HL-60/S4 treated with phorbol 12-myristate 13-acetate at 8.2 ng/mL for 4 days and 3 days (cell line): ENCODE results near the gene MKX.

ENCODE experiments used
- in situ Hi-C: fragments of 300-500 bp; cut with MboI; formaldehyde crosslinking; loops from 2 replicates; pipeline ENCODE4 v1.15.0; 2022; ENCODE audit warnings: low sequenced_read_pairs

The MKX gene, protein sequence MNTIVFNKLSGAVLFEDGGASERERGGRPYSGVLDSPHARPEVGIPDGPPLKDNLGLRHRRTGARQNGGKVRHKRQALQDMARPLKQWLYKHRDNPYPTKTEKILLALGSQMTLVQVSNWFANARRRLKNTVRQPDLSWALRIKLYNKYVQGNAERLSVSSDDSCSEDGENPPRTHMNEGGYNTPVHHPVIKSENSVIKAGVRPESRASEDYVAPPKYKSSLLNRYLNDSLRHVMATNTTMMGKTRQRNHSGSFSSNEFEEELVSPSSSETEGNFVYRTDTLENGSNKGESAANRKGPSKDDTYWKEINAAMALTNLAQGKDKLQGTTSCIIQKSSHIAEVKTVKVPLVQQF

DNA sequence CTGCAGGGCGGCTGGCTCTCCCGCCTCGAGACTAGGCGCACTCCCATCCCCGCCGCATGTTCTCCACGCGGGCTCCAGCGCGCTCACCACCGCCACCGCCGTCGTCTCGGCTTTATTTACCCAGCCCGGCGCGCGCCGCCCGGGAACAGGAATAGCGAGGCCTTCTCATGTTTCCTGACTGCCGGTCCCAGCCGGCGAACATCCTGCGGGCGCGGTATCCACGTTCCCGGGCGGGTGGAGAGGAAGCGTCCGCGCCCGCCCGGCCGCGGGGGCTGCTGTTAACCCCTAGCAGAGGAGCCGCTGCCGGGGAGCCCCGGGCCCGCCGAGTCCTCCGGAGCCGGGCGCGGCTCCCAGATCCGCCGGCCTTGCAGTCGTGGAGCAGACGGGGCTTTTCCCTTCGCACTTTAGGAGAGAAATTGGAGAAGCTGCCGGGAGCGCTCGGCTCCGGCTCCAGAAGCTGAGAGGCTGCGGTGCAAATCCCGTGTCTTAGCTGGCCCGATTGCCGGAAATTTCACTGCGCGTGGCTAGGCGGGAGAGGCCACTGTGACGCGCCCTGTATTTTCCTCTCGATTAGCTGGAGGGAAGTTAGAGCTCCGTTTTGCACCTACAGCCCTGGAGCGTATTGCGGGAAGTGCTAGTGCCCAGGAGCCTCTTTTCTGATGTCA is at the start of gene MKX:
MKX (minus strand) TSS at position 88 of the 665 bp plus-strand sequence. CDS start 2,404 bp downstream, outside the sequence.
- in situ Hi-C loops = no loop called here

GRCh38 chr10:27794157-27794556 is 48.5 kb upstream of the MKX start:
- in situ Hi-C loops = no loop called here

DNA sequence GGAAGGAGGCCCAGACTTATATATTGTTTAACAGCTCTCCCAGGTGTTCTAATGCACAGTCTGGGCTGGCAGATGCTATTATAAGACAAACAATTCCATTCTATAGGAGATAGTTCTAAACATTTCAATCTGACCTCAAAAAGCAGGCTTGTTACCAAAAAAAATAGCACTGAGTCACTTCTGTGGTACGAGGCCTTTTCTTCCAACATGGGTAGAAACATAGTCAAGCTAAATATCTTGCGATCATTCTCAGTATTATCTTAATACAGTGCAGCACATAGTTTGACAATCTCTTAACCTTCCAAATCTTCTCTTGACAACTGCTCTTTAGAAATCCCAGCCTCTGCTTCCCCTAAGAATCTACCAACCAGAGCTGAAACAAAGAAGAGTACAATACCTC is 46.6 kb upstream of the MKX start:
- in situ Hi-C loops = no loop called here

- in situ Hi-C loops = no loop called here
Observed at GRCh38 chr10:27784272-27784671, 38.7 kb upstream of the MKX start.

DNA sequence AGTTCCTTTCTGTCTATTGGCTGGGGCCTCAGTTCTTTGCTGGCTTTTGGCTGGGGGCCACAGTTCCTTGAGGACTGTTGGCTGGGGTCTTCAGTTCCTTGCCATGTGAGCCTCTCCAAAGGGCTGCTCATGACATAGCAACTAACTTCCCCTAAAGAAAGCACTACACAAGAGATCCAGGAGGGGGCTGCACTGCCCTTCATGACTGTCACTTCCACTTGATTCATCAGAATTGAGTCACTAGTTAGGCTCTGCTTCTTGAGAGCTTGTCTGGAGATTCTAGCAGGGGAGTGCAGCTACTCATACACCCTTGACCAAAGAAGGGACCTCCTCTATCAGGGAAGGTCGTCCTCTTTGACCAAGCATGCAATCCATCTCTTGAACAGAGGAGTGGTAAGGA is 38.0 kb upstream of the MKX start:
- in situ Hi-C loops = no loop called here

DNA sequence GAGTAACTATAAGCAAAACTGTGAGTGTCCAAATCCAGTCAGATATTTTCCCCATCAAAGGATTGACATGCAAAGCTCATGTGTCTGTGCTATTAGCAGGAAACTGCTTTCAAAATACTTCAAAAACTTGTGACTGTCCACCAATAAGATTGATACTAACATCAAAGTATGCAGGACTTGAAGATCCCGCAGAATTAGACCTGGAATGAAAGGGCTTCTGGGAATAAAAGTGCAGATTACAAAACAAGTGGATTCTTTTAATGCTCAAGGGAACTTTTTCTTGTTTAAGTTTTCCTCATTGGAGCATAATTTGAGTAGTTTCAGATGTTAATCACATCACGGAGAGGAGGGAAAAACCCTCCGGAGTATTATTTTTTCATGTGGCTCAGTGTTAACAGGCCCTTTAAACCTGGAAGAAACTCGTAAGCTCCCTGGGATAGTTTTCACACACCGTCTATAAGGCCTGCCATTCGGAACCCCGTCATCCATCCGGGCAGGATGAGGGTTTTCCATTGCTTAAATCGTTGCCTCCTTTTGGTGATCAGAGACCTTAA is 33.9 kb upstream of the MKX start:
- in situ Hi-C loops = no loop called here

DNA sequence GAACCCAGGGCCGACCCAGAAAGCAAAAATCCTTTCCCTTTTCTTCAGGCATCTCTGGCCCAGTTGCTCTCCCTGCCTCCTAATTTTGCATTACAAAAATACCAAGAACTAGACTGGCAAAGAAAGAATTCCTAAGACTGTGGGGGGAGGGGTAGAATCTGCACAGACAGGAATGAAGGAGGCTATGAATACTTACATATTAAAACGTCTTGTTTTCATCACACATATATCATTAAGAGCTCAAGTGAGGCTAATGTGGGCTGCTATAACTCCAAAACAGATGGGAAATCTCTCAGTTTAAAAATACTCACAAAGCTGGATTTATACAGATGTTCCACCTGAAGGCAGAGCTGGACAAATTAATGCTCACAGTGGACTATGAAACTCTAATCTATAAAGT is 29.2 kb upstream of the MKX start:
- in situ Hi-C loops = no loop called here

GRCh38 chr10:27771231-27771630 is 25.6 kb upstream of the MKX start:
- in situ Hi-C loops = no loop called here

GRCh38 chr10:27770181-27770580 is 24.6 kb upstream of the MKX start:
- in situ Hi-C loops = no loop called here

- in situ Hi-C loops = no loop called here
Observed at GRCh38 chr10:27760867-27761266, 15.2 kb upstream of the MKX start.

DNA sequence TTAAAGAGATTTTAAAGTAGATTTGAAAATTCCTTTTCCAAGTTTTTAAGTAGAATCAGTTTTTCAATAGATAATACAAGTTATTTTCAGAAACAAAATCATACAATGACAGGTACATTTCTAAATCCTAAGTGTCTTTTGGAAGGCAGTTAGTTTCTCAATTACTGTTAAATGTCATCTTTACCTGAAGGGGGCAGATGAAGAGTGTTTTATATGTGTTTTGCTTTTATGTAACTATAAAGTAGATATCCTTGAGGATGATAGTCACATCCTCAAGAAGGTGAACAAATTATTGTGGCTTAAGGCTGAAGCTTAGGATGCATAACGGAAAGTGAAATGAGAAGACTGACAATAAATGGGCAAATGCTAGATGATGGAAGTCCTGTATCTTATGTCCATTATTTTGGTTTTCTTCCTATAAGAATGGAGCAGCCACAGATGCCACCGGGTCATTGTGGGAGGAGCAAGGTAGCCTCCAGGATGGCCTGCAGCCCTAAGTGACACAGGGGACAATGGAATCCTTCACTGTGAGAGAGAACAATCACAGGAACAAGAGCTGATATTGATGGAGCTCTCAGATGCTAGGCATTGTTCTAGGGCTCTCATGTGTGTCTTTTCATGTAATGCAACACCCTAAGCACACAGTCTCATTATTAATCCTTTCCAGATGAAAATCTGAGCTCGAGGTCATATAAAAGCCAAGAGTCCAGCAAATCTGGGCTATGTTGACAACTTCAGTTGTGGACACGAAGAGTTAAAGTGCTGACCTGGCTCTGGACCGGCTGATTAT is 14.1 kb upstream of the MKX start:
- in situ Hi-C loops = no loop called here

GRCh38 chr10:27752673-27753237 is 7.1 kb upstream of the MKX start:
- in situ Hi-C loops = no loop called here

DNA sequence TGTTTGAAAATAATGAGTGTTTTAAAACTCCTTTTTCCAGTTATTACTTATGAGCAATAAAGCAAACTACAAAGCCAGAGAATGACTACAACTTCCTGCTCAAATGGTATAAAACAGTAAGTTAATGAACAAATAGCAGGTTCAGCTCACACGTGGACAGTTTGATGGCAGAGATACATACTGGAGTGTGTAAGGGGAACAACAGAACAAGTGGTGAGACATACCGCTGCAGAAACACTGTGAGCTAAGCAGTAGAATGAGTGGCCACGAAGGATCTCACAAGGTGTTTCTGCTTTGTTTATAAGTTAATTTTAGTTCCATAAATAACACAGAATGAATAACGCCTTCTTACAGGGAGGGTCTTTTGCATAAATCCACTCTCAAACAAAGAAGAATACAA is 3.0 kb upstream of the MKX start:
- in situ Hi-C loops = no loop called here

- in situ Hi-C loops = no loop called here
Observed at GRCh38 chr10:27747096-27747451, 1.5 kb upstream of the MKX start.

- in situ Hi-C loops = no loop called here
Observed at GRCh38 chr10:27746397-27747095, 927 bp upstream of the MKX start.

DNA sequence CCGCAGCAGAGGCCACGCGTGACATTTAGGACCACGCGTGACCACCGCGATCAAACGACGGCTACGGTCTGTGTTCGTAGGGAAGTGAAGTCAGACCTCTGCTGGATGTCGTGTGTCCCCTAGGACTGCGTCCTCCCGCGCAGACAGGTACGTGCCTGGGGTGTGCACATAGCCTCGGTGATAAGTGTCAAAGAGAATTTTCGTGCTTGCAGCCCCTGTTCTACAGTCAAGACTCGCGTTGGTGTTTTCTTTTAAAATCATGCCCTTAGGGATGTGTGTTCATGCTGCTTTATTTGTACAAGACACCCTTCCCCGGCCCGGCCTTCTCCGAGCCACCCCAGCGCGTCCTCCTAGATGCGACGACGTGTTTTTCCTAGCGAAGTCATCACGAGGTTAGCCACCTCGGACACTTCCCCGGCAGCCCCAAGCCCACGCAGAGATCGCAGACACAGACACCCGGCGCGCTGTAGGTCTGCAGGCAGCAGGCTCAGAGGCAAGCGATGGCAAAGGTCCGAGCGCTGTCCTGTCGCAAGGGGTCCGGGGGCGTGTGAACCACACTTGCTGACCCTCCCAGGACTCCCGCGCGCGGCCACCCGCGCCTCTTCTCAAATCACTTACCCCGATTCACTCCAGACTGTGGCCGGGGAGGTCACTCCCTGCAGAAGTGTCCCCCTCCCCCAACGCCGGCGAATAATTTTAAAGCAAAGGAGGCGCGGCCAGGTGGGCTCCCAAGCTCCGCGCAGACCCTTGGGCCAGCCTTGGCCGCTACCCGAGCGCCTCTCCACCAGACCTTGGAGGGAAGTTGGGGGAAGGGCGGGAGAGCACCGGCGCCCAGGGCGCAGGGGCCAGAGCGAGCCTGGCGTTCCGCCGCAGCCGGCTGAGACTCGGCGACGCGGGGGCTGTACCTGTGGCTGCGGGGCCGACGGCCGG is 552 bp downstream of the MKX start:
- in situ Hi-C loops = no loop called here

- in situ Hi-C loops = no loop called here
Observed at GRCh38 chr10:27743877-27744801, 1.5 kb downstream of the MKX start.
